Endothelial cell of umbilical vein (primary cell): ENCODE measurements around the gene SDE2. TPM values are rescaled to one million over a fixed set of nuclear protein-coding genes. Genes with fewer than 3 reads are reported as not detected.

Source experiments
- BruUV-seq: library from RNA; stranded (reverse); fragments of 400-500 nt; replicated peaks from 2 replicates; lab custom pipeline; 2021; lab: Mats Ljungman, UMichigan
- CTCF ChIA-PET: fragments of 300-600, 350-600 bp; sonication (Branson Sonifier 250); formaldehyde crosslinking; loops from one replicate; lab custom pipeline; 2021; ENCODE audit warnings: antibody characterized with exemption, inconsistent platforms; lab: Charles Lee
- POLR2A ChIA-PET: fragments of 300-600, 350-600 bp; sonication (Branson Sonifier 250); formaldehyde crosslinking; loops from one replicate; lab custom pipeline; 2021; ENCODE audit warnings: antibody characterized with exemption, inconsistent platforms; lab: Charles Lee
- DNase-seq: peaks from one replicate; pipeline ENCODE4 v3.0.0-alpha.2; 2011; ENCODE audit warnings: low read depth, low spot score
- FAIRE-seq: peaks from 2 replicates; lab custom pipeline; 2011; peaks lifted over from hg19 to GRCh38; lab: Jason Lieb, UNC
- H2AFZ ChIP-seq: 2 replicates; pipeline ENCODE4 v1.6.0; 2012; ENCODE audit warnings: low read depth, low read length, control low read depth, inconsistent platforms
- H3K27ac ChIP-seq: 2 replicates; pipeline ENCODE4 v1.5.1; 2011; ENCODE audit warnings: low read depth, mild to moderate bottlenecking, control low read depth, low read length, moderate library complexity; ENCODE audit not compliant: insufficient read depth
- H3K27me3 ChIP-seq, 2 experiments: 2 replicates each; pipeline versions ENCODE4 v1.6.0 to v1.6.1; 2011; ENCODE audit warnings: low read length in 2 of 2, mixed read lengths in 1 of 2; ENCODE audit not compliant: control insufficient read depth in 2 of 2, insufficient read depth in 2 of 2
- H3K36me3 ChIP-seq, 2 experiments: 2 replicates in 1 of 2; 3 replicates in 1 of 2; pipeline ENCODE4 v1.5.1; 2011; ENCODE audit warnings: low read length in 2 of 2, mild to moderate bottlenecking in 1 of 2, moderate library complexity in 1 of 2; ENCODE audit not compliant: control insufficient read depth in 2 of 2, insufficient read depth in 2 of 2; ENCODE audit errors: extremely low read depth in 1 of 2
- H3K4me1 ChIP-seq: 3 replicates; pipeline ENCODE4 v1.5.1; 2011; ENCODE audit warnings: mild to moderate bottlenecking, low read length; ENCODE audit not compliant: control insufficient read depth, insufficient read depth; ENCODE audit errors: extremely low read depth
- H3K4me2 ChIP-seq: 2 replicates; pipeline ENCODE4 v1.6.1; 2011; ENCODE audit warnings: low read length, control low read depth, mixed read lengths; ENCODE audit not compliant: insufficient read depth
- H3K4me3 ChIP-seq, 3 experiments: fragments of 200-600 bp in 1 of 3; sonication (generic), shearing (Covaris generic) in 1 of 3; replicated peaks in 1 of 3; 2 replicates each; pipeline ENCODE4 v1.5.1; 2011 to 2016; ENCODE audit warnings: control low read depth in 3 of 3, low read length in 3 of 3, mild to moderate bottlenecking in 2 of 3, inconsistent platforms in 1 of 3, low read depth in 1 of 3, moderate library complexity in 1 of 3; ENCODE audit not compliant: insufficient read depth in 1 of 3
- H3K79me2 ChIP-seq: 2 replicates; pipeline ENCODE4 v1.6.0; 2012; ENCODE audit warnings: low read length, inconsistent platforms; ENCODE audit not compliant: control insufficient read depth, insufficient read depth
- H3K9ac ChIP-seq: replicated peaks from 2 replicates; pipeline ENCODE3; 2011; ENCODE audit warnings: low read length, control low read depth; ENCODE audit not compliant: insufficient read depth; ENCODE audit errors: extremely low read depth
- H3K9me1 ChIP-seq: replicated peaks from 3 replicates; pipeline ENCODE4 v1.6.0; 2011; ENCODE audit warnings: mild to moderate bottlenecking, low read length; ENCODE audit not compliant: control insufficient read depth, insufficient read depth; ENCODE audit errors: extremely low read depth
- H3K9me3 ChIP-seq: replicated peaks from 2 replicates; pipeline ENCODE4 v1.5.1; 2012; ENCODE audit warnings: low read length, inconsistent platforms; ENCODE audit not compliant: control insufficient read depth, insufficient read depth
- H4K20me1 ChIP-seq: replicated peaks from 2 replicates; pipeline ENCODE3; 2011; ENCODE audit warnings: mild to moderate bottlenecking, low read length; ENCODE audit not compliant: control insufficient read depth, insufficient read depth; ENCODE audit errors: extremely low read depth
- EZH2 ChIP-seq: IDR thresholded peaks from 2 replicates; pipeline ENCODE4 v1.6.1; 2012; ENCODE audit warnings: borderline replicate concordance, low read depth, mild to moderate bottlenecking, moderate library complexity, low read length, inconsistent platforms; ENCODE audit not compliant: severe bottlenecking
- FOS ChIP-seq: IDR thresholded peaks from 2 replicates; pipeline ENCODE4 v1.6.1; 2011; ENCODE audit warnings: mild to moderate bottlenecking, low read length, moderate library complexity, borderline replicate concordance; ENCODE audit not compliant: insufficient read depth
- GATA2 ChIP-seq: IDR thresholded peaks from 2 replicates; pipeline ENCODE4 v1.7.0; 2011; ENCODE audit warnings: low read depth, mild to moderate bottlenecking, moderate library complexity, mixed read lengths, low read length; ENCODE audit not compliant: insufficient read length, insufficient read depth
- JUN ChIP-seq: IDR thresholded peaks from 2 replicates; pipeline ENCODE4 v1.6.1; 2011; ENCODE audit warnings: borderline replicate concordance, low read depth; ENCODE audit not compliant: insufficient read length, insufficient read depth
- MYC ChIP-seq: IDR thresholded peaks from one replicate; pipeline ENCODE4 v1.6.1; 2011; ENCODE audit warnings: mild to moderate bottlenecking, low read depth, low read length
- POLR2A ChIP-seq: IDR thresholded peaks from 2 replicates; pipeline ENCODE4 v1.6.1; 2012; ENCODE audit warnings: low read depth, mild to moderate bottlenecking, control low read depth, low read length
- POLR2AphosphoS5 ChIP-seq: IDR thresholded peaks from 2 replicates; pipeline ENCODE4 v1.6.1; 2012; ENCODE audit warnings: low read depth, mild to moderate bottlenecking, control low read depth, low read length, moderate library complexity; ENCODE audit not compliant: insufficient read depth
- dilution Hi-C: fragments of 300-500 bp; cut with MboI; formaldehyde crosslinking; loops from one replicate; pipeline ENCODE4 v1.15.0; 2019; ENCODE audit warnings: low sequenced_read_pairs; ENCODE audit not compliant: extremely low pct_ligation_motif_present
- intact Hi-C: fragments of 100-400 bp; cut with micrococcal nuclease; formaldehyde crosslinking; loops from one replicate; pipeline ENCODE4 v1.10.0; 2022
- polyA plus RNA-seq, 4 experiments: library from polyadenylated mRNA; depleted of rRNA in 3 of 4; stranded (reverse) in 3 of 4; unstranded in 1 of 4; fragments of >200 nt; gene quantifications; 2 replicates each; pipeline versions ENCODE4 v1.2.1 to v1.2.3, GENCODE V29; 2011 to 2012; ENCODE audit warnings: missing spikeins in 1 of 4
- total RNA-seq: library from RNA; stranded (reverse); gene quantifications from 2 replicates; pipeline ENCODE4 v1.2.3, GENCODE V29; 2021
- TF ChIP-seq, protein P1 (sequence below), 2 donors: IDR thresholded peaks; 1 replicate in 1 of 2; 2 replicates in 1 of 2; pipeline ENCODE4 v1.5.1; 2011; ENCODE audit warnings: low read length in 2 of 2, mild to moderate bottlenecking in 2 of 2, moderate library complexity in 2 of 2, control low read depth in 1 of 2, inconsistent platforms in 1 of 2, low read depth in 1 of 2; ENCODE audit not compliant: insufficient read depth in 1 of 2; ENCODE audit errors: extremely low read depth in 1 of 2
- TF ChIP-seq, protein P2 (sequence below): IDR thresholded peaks from 2 replicates; pipeline ENCODE4 v1.6.1; 2011; ENCODE audit not compliant: insufficient read depth, insufficient read length

SDE2 gene
- total and polyA plus RNA-seq, 2 donors (not counting 3 experiments of a cell fraction or from before 2014, with no cell fraction given) = 11.9 to 16.1 TPM

DNA sequence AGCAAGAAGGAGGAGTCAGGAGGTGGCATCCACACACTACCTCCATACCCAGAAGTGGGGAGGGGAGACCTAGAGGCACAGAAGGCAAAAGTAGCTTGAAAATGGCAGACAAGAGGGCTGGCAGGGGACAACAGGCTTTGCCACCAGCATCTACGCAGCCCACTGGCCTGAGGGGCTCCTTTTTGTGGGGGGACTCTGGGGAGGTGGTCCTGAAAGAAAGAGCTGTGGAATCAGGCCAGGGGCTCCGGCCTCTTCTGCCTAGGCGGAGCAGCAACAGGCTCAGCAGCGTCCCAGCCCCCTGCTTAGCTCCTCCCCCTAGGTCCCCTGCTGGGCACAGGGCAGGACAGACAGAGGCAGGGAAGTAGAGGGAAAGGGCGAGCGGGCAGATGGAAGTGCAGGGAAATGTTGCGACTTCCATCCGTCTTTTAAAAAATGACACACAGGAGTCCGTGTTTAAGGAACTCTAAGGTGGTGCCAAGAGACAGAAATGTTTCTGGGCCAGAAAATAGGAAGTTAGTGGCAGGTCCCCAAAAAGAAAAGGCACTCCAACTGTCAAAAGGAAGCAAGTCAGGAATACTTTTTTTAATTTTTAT, 48.1 kb downstream of the SDE2 start:
- Histone ChIP-seq H3K27me3 (peaks cover 8 to 14% of the 10 kb centered on the region in 2 experiments), H3K79me2 (no peaks in the 10 kb centered on the region), H3K36me3 (no peaks in the 10 kb centered on the region), H3K4me1 (no peaks in the 10 kb centered on the region), H3K4me2 (no peak overlapping the region), H3K4me3 (no peak overlapping the region), H3K9ac (no peak overlapping the region), H4K20me1 (no peaks in the 10 kb centered on the region), H3K9me1 (no peaks in the 10 kb centered on the region), H3K9me3 (no peaks in the 10 kb centered on the region), H3K27ac (no peak overlapping the region), H2AFZ (no peak overlapping the region)
- intact Hi-C loops = no loop called here
- FAIRE-seq (no peak), DNase-seq (no peak)
- no peak for TF ChIP-seq MYC
- no peak for TF ChIP-seq GATA2
- no peak for TF ChIP-seq POLR2A
- TF ChIP-seq, protein P1, sequence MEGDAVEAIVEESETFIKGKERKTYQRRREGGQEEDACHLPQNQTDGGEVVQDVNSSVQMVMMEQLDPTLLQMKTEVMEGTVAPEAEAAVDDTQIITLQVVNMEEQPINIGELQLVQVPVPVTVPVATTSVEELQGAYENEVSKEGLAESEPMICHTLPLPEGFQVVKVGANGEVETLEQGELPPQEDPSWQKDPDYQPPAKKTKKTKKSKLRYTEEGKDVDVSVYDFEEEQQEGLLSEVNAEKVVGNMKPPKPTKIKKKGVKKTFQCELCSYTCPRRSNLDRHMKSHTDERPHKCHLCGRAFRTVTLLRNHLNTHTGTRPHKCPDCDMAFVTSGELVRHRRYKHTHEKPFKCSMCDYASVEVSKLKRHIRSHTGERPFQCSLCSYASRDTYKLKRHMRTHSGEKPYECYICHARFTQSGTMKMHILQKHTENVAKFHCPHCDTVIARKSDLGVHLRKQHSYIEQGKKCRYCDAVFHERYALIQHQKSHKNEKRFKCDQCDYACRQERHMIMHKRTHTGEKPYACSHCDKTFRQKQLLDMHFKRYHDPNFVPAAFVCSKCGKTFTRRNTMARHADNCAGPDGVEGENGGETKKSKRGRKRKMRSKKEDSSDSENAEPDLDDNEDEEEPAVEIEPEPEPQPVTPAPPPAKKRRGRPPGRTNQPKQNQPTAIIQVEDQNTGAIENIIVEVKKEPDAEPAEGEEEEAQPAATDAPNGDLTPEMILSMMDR (IDR thresholded peaks at IDR 0.05; ENCODE audit: extremely low read depth in 1 of 2, insufficient read depth in 1 of 2, low read depth in 1 of 2, low read length in 2 of 2) = no peak
- no peak for TF ChIP-seq JUN
- TF ChIP-seq, protein P2, sequence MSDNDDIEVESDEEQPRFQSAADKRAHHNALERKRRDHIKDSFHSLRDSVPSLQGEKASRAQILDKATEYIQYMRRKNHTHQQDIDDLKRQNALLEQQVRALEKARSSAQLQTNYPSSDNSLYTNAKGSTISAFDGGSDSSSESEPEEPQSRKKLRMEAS = no peak
- no peak for TF ChIP-seq FOS
- no peak for TF ChIP-seq EZH2
- no peak for TF ChIP-seq POLR2AphosphoS5
- ChIA-PET CTCF (interaction anchor here (0.9 to 1.9 kb wide), 2 partner anchors 12 to 15 kb away, joined by 3 to 5 read pairs; no protein-coding TSS in a partner anchor), POLR2A (no interaction called here)
- dilution Hi-C loops = no loop called here
- no TSS peak for BruUV-seq
